Measurements from ENCODE around the gene MCF2L.
"Not testable (repeated sequence)": the region's sequence is repeated elsewhere in the genome, so short reads cannot be mapped to it uniquely, and the experiment has no call there.

MCF2L gene

GRCh38 chr13:112941349-112941748 lies 27.7 kb upstream of the MCF2L start:
- no peaks in the 10 kb centered on the region for H3K4me1 ChIP-seq (ENCODE audit: low read length)
- peaks cover 69% of the 10 kb centered on the region for H3K27me3 ChIP-seq (replicated peaks; ENCODE audit: insufficient read depth, low read length)
- H2AFZ ChIP-seq (ENCODE audit: low read length): no peak overlapping the region
- no peak for DNase-seq
- H3K9me3 ChIP-seq (replicated peaks; ENCODE audit: insufficient read depth, low read length): no peaks in the 10 kb centered on the region
- no peak overlapping the region for H3K9ac ChIP-seq (ENCODE audit: low read length)
- TF ChIP-seq EZH2 (optimal IDR thresholded peaks at IDR 0.05; ENCODE audit: low read depth, low read length): no peak
- no peak for TF ChIP-seq CTCF (IDR thresholded peaks at IDR 0.05; ENCODE audit: low read length)
- no peak for TF ChIP-seq EZH2phosphoT487 (IDR thresholded peaks at IDR 0.05; ENCODE audit: low read length)
- H3K4me2 ChIP-seq (ENCODE audit: low read depth, low read length): no peak overlapping the region
- no peak overlapping the region for H3K4me3 ChIP-seq (ENCODE audit: low read length)
- no peak overlapping the region for H3K27ac ChIP-seq (ENCODE audit: low read length)
- no peaks in the 10 kb centered on the region for H3K9me2 ChIP-seq (replicated peaks; ENCODE audit: insufficient read depth, low read length)
- H3K79me2 ChIP-seq (ENCODE audit: low read length): no peaks in the 10 kb centered on the region
- H3F3A ChIP-seq (ENCODE audit: insufficient read depth, low read length): no peaks in the 10 kb centered on the region
- H4K20me1 ChIP-seq (ENCODE audit: insufficient read depth, low read length): no peaks in the 10 kb centered on the region
- no peaks in the 10 kb centered on the region for H3K36me3 ChIP-seq (replicated peaks; ENCODE audit: insufficient read depth, low read length)

- H3F3A ChIP-seq (ENCODE audit: insufficient read depth, low read length); H3K79me2 ChIP-seq (ENCODE audit: low read length); H3K9me2 ChIP-seq (replicated peaks; ENCODE audit: insufficient read depth, low read length); H4K20me1 ChIP-seq (ENCODE audit: insufficient read depth, low read length); H3K9ac ChIP-seq (ENCODE audit: low read length); H3K4me1 ChIP-seq (ENCODE audit: low read length); H3K4me2 ChIP-seq (ENCODE audit: low read depth, low read length); H3K4me3 ChIP-seq (ENCODE audit: low read length); H3K27ac ChIP-seq (ENCODE audit: low read length); H3K36me3 ChIP-seq (replicated peaks; ENCODE audit: insufficient read depth, low read length); DNase-seq; H3K9me3 ChIP-seq (replicated peaks; ENCODE audit: insufficient read depth, low read length); H2AFZ ChIP-seq (ENCODE audit: low read length): not testable (repeated sequence)
- peaks cover 69% of the 10 kb centered on the region for H3K27me3 ChIP-seq (replicated peaks; ENCODE audit: insufficient read depth, low read length)
These were observed 27.2 kb upstream of the MCF2L start for GRCh38 chr13:112941765-112942164.

- DNase-seq: peak; percentile 93
- TF ChIP-seq EZH2 (optimal IDR thresholded peaks at IDR 0.05; ENCODE audit: low read depth, low read length) (no peak), CTCF (IDR thresholded peaks at IDR 0.05; ENCODE audit: low read length) (peak; percentile 97)
- Histone ChIP-seq H3K9ac (ENCODE audit: low read length) (no peak overlapping the region), H3K4me1 (ENCODE audit: low read length) (no peaks in the 10 kb centered on the region), H3K9me3 (replicated peaks; ENCODE audit: insufficient read depth, low read length) (no peaks in the 10 kb centered on the region), H3K36me3 (replicated peaks; ENCODE audit: insufficient read depth, low read length) (no peaks in the 10 kb centered on the region), H3F3A (ENCODE audit: insufficient read depth, low read length) (no peaks in the 10 kb centered on the region), H3K4me2 (ENCODE audit: low read depth, low read length) (peak overlapping the region; percentile 95), H2AFZ (ENCODE audit: low read length) (peak overlapping the region; percentile 29; the same call in 1 of the 2 replicates), H4K20me1 (ENCODE audit: insufficient read depth, low read length) (no peaks in the 10 kb centered on the region), H3K4me3 (ENCODE audit: low read length) (peak overlapping the region; percentile 44), H3K9me2 (replicated peaks; ENCODE audit: insufficient read depth, low read length) (no peaks in the 10 kb centered on the region), H3K27ac (ENCODE audit: low read length) (no peak overlapping the region), H3K79me2 (ENCODE audit: low read length) (no peaks in the 10 kb centered on the region), H3K27me3 (replicated peaks; ENCODE audit: insufficient read depth, low read length) (peaks cover 73% of the 10 kb centered on the region)
These were observed 26.2 kb upstream of the MCF2L start for GRCh38 chr13:112942689-112943308.

- no peak overlapping the region for H3K9ac ChIP-seq (ENCODE audit: low read length)
- H3K9me3 ChIP-seq (replicated peaks; ENCODE audit: insufficient read depth, low read length): no peaks in the 10 kb centered on the region
- no peaks in the 10 kb centered on the region for H3K36me3 ChIP-seq (replicated peaks; ENCODE audit: insufficient read depth, low read length)
- H3F3A ChIP-seq (ENCODE audit: insufficient read depth, low read length): no peaks in the 10 kb centered on the region
- H3K4me2 ChIP-seq (ENCODE audit: low read depth, low read length): peak overlapping the region; percentile 95
- no peaks in the 10 kb centered on the region for H3K79me2 ChIP-seq (ENCODE audit: low read length)
- DNase-seq: no peak
- no peak for TF ChIP-seq EZH2 (optimal IDR thresholded peaks at IDR 0.05; ENCODE audit: low read depth, low read length)
- no peak for TF ChIP-seq EZH2phosphoT487 (IDR thresholded peaks at IDR 0.05; ENCODE audit: low read length)
- no peak for TF ChIP-seq CTCF (IDR thresholded peaks at IDR 0.05; ENCODE audit: low read length)
- no peaks in the 10 kb centered on the region for H3K4me1 ChIP-seq (ENCODE audit: low read length)
- peak overlapping the region; percentile 44 for H3K4me3 ChIP-seq (ENCODE audit: low read length)
- peak overlapping the region; percentile 63 for H2AFZ ChIP-seq (ENCODE audit: low read length)
- no peak overlapping the region for H3K27ac ChIP-seq (ENCODE audit: low read length)
- H4K20me1 ChIP-seq (ENCODE audit: insufficient read depth, low read length): no peaks in the 10 kb centered on the region
- H3K27me3 ChIP-seq (replicated peaks; ENCODE audit: insufficient read depth, low read length): peaks cover 74% of the 10 kb centered on the region
- no peaks in the 10 kb centered on the region for H3K9me2 ChIP-seq (replicated peaks; ENCODE audit: insufficient read depth, low read length)
These were observed 25.5 kb upstream of the MCF2L start for GRCh38 chr13:112943309-112944125.
